ENCODE results near the gene SLC25A33.
"Not testable (repeated sequence)": the region's sequence is repeated elsewhere in the genome, so short reads cannot be mapped to it uniquely, and the experiment has no call there.

SLC25A33 gene

DNA sequence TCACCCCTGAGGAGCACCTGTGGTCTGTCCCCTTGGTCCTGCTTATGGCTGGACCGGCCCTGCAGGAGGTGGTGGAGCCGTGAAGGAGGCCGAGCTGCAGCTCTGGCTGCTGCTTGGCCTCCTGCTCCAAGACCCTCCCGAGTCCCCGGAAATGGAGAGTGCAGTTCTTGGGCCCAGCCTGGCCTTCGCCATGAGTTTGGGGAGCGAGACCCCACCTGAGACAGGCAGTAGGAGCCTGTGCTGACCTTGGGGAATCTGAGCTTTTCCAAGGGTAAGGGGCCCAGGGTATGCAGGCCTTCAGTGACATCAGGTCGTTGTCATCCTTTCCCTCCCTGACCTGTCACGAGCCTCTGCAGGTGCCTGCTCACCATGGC, 63.5 kb downstream of the SLC25A33 start:
- DNase-seq: no peak

DNA sequence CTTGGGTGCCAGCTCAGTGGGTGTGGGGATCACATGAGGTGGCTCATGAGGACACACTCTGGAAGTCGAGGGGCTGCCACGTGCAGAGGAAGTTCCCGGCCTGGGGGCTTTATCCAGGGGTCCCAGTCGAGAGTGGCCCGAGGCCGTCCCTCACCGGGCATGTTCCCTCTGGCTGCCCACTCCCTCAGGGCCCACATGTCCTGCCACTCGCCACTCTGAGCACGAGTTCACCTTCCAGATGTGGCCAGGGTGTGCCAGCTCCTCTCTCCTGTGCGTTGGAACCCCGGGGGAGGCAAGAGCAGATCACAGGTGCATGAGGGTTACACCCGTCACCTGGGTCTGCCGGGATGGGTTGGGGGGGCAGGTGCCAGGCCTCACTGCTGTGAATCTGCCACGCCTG, 64.0 kb downstream of the SLC25A33 start:
- no peak for DNase-seq

DNA sequence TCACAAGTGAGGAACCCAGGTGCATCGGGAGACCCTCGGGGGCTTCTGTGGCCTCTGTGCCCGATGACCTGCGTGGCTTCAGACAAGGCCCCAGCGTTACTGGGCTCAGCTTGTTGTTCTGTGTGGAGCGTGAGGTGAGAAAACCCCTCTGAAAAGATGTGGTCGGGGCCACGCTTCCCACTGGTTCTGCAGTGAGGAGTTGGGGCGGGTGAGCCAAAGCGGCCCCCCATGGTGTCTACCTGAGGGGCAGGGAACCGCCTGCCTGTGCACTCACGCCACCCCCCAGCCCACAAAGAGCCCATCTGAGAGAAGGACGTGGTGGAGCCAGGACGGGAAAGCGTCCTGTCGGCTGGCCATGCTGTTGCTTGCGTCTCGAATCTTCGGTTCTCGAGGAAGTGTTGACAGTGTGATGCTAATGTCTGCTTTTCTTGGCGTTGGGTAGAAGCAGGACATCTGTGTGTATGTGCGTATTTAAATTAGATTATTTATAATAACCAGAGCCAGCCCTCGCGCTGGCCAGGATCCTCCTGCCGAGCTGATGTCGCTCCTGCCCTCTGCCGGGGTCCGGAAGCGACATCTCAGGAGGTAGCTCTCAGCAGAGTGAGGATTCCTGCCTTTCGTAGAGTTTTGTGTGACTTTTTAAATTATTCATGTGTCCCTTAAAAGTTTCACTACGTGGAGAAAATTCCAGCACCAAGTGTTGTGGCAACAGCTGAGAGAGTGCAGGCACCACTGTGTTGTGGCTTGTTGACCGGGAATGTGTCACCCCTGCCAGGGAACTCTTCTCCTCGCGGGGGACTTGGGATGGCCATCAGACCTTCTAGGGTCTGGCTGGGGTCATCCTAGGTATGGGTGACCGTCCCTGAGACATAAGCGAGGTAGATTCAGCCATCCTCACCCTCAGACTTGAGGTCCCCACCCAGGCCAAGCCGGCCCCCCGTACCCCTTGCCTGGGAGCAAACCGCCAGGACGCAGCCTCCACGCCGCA, 64.8 kb downstream of the SLC25A33 start:
- no peak for DNase-seq

DNA sequence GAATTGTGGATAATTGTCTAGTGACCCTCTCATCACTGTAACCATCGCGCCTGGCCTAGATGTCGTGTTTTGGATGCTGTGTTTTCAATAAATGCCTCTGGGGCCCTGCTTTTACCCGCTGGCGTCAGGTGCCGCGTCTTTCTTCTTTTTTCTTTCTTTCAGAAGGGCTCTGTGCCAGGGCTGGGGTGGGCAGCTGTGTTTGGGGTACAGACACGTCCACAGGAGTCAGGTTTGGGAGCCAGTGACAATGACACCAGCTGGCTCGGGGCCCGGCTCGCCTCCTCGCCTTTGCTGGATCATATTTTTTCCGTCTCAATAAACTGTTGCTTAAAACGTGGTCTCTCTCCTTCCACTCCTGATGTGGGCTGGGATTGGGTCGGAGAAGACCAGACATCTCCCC, 65.6 kb downstream of the SLC25A33 start:
- DNase-seq: no peak

DNA sequence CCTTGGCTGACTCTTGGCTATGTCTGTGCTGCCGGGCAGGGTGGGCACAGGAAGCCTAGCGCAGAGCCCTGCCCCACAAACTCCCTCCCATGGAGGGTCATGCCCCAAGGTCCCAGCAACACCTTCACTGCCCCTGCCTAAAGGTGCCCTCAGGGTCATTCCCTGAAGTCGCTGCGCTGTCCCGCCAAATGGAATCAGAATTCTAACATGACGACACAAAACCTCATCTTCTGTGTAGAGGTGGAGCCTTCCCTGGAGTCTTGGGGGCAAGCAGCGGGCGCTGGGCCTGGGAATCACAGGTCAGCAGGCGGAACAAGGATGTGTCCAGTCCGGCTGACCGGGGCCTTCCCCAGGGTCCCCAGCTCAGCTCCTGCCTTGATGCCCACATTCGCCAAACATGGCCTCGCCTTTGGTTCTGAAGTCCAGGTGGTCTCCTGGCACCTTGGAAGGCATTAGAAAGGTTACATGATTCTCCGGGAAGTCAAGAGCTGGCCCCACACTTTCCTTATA, 66.7 kb downstream of the SLC25A33 start:
- DNase-seq: no peak

DNA sequence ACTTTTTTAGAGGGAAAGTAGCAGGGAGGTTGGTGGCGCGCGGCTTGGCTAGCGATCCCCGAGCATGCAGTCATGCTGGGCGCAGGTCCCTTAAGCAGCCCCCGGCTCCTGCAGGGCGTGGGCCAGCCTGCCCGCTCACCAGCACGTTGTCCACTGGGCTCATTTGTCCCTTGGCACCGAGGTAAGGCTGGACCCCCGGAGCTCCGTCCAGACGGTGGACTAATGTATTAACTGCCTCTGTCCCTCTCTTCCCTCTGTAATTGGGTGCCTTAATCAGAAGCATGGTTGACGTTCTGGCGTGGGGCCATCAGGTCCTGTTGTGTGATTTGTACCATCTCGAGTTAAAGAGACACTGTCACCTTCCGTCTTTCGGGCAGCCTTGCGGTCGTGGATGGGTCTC, 67.2 kb downstream of the SLC25A33 start:
- no peak for DNase-seq

DNA sequence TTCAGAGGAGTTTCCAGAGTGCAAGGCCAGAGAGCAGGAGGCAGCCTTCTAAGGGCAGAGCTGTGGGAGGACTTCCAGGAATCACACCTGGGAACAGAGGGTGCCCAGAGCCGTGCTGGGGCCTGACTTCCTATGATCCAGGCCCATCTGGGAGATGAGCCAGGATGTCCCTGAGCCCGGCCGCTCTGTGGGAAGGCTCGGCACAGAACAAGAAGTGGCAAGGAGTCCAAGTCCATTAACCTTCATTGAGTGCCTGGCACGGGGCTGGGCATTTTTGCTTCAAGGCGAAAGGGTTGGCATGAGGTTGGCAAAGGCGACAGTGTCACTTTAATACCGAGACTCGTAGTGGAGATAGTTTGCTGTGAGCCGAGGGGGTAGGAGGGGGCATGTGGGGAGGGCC, 67.7 kb downstream of the SLC25A33 start:
- DNase-seq: no peak

DNA sequence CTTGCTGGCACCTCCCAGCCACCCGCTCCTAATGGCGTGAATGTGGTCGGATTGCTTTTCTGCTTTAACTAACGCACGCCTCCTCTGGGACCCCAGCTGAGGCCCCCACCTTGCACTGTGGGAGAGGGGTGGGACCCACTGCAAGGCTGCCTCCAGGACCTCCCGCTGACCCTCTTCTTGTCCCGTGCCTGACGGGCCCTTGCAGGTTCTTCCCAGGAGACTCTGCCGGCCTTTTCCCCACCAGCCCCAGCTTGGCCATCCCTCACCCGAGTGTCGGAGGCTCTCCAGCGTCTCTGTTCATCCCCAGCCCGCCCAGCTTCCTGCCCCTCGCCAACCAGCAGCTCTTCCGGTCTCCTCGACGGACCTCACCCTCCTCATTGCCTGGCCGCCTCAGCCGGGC, 68.1 kb downstream of the SLC25A33 start:
- no peak for DNase-seq

DNA sequence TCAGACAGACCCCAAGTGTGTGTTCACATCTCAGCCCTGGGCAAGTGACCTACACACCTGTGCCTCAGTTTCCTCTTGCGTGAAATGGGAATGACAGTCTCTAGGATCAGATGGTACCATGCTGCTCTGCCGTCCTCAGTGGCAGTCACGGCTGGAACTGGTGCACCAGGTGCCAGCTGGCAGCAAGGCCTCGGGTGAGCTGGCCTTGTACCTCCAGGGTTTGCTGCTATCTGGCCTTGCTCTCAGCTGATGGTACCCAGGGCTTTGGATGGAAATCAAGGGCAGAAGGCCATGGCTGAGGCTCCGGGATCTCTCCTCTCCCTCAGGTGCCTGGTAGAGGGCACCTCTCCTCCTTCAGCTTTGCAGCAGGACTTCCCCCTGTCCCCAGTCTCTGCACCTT, 70.7 kb downstream of the SLC25A33 start:
- no peak for DNase-seq

DNA sequence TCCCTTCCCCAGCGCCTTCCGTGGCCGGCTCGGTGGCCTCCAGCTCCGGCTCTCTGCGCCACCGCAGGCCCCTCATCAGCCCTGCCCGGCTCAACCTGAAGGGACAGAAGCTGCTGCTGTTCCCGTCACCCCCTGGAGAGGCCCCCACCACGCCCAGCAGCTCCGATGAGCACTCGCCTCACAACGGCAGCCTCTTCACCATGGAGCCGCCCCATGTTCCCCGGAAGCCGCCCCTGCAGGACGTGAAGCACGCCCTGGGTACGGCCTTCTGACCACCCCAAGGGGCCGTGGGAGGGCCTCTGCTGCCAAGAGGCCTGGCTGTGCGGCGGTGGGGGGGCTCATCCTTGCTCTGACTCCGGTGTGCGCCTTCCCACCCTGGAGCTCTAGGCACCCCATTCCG, 71.3 kb downstream of the SLC25A33 start:
- no peak for DNase-seq

DNA sequence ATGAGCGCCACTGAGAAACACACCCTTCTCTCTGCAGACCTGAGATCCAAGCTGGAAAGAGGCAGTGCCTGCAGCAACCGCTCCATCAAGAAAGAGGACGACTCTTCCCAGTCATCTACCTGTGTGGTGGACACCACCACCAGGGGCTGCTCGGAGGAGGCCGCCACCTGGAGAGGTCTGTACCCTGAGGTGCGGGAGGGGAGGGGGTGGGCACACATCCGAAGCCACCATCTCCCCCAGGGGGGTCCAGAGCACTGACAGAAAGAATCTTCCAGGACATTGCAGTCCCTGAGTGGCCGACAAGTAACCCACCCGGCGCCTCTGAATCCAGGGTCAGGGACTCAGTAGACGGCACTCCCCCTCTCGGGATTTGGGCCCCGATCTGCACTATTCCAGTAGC, 72.5 kb downstream of the SLC25A33 start:
- no peak for DNase-seq

DNA sequence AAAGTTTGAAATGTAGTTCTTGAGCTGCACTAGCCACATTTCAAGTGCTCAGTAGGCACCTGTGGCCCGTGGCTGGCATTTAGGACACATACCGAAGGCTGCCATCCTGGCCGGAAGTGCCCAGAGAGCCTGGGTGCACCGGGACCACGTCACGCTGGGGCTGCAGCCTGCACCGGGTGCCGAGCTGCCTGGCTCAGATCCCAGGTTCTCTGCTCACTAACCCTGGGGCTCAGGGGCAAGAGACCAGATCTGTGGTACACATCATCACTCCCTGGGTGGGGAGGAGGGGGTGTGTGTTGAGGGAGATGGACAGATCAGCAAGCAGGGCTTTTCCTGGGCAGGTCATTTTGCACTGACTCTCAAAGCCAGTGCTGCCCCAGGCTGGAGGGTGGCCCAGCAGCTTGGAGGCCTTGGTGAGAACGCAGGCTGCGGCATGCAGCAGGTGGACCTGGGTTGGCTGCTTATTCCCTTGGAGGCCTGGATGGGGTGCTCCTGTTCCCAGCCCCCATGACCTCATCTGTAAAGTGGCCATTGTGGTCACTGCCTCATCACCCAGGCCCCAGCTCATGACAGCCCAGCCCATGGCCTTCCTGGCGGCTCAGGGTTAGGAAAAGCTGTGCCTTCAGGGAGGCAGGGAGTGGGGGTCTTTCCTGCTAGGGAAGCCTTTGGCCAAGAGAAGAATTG, 73.0 kb downstream of the SLC25A33 start:
- DNase-seq: no peak

DNA sequence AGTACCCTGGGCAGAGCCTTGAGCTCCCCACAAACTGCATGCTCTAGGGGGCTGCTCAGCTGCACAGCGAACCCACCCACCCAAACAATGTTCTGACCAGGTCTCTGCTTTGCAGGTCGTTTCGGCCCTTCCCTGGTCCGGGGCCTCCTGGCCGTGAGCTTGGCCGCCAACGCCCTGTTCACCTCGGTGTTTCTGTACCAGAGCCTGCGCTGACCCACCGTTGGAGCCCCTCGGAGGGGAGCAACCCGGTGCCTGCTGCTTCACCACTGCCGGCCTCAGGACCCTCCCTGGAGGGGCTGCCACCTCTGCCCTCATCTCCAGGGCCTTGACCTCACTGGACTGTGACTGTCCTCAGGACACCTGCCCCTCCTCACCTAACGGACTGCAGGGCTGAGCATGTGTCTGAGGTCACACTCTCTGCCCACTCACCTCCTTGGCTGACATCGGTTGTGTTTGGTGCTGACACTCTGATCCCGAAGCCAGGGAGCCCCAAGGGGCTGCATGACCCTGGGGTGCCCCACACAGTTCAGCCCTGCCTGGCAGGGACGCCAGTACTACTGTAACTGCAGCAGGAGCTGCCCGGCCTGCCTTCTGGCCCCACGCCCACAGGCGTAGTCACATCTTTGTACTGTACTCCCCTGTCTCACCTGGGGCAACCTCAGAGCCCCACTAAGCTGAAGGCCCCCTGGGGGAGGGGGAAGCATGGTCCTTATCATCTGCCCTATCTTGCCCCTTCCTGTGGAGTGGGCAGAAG, 73.8 kb downstream of the SLC25A33 start:
- no peak for DNase-seq

DNA sequence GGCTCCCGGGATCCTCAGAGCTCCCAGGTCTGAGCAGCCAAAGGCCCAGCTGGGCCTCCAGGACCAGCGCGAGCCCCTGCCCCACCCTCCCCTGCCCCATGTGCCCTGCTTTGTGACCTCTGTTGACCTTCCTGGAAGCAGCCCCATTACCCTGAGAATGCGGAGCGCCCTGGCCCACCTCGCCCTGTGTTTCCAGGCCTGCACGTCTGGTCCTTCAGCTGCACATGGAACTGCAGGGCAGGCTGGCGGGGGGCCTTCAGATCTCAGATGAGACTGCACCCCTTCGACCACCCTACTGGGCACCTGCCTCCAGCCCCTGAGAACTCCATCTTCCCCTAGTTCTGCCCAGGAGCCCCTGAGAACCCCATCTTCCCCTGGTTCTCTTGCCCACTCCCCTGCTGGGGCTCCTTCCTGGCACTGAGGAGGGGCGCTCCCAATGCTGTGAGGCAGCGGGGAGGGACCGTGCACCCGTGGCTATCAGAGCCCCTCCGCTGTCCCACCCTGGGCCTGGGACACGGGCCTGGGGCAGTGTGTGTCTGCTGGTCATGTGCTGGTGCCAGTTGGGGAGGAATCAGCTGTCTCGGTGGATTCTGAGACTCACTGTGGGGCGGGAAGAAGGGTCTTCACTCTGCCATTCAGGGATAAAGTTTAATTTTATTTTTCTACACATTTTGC, 74.5 kb downstream of the SLC25A33 start:
- no peak for DNase-seq

DNA sequence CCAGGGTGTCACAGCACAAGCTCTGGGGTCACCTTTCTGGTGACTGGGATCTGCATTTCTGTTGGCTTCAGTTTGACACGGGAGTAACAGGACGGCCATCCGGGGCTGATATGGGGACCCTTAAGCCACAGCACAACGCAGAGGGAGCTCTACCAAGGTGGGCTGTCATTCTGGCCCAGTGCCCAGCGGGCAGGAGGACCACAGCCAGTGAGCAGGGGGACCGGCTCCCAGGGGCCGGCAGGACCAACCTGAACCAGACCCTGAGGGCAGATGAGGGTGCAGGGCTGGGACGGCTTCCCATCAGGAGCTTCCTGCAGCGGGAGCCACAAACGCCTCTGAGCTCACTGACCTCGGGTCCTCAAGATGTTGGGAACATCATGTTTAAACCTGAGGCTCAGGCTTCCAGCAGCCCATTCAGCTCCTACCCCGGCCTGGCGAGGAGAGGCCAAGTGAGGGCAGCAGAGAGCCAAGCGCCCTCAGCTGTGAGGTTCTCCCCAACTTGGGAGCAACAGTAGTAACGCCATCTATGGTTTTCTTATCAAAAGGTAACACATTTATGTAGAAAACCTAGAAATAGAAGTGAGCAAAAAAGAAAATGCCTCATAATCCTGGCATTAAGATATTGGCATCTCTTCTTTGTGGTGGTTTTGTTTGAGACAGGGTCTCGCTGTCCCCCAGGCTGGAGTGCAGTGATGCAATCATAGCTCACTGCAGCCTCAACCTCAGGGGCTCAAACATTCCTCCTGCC, 76.2 kb downstream of the SLC25A33 start:
- DNase-seq: no peak

DNA sequence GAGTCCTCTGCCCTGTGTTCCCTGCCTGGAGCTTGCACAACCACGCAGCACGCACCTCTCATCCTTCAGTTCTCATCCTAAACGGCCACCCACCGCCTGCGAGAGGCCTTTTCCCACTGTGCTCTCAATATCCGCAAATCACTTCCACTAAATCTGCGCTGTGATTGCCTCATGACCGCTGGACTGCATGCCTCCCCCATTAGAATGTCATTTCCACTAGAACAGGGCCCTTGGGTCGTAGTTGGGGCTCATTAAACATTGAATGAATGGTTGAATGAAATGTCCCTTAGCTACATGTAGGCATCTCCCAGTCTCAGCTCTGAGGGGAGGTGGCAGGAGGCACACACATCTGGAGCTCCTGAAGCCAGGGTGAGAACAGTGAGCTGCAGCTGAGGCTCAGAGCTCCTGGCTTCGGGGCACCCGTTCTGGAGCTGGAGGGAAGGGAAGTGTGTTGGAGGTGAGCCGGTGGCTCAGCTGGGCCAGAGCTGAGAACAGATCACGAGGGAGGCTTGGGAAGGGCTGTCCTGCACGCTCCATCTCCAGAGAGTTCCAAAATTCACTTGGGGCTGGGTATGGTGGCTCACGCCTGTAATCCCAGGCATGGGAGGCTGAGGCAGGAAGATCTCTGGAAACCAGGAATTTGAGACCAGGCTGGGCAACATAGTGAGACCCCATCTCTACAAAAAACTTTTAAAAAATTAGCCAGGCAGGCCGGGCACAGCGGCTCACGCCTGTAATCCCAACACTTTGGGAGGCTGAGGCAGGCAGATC, 79.8 kb downstream of the SLC25A33 start:
- no peak for DNase-seq

DNA sequence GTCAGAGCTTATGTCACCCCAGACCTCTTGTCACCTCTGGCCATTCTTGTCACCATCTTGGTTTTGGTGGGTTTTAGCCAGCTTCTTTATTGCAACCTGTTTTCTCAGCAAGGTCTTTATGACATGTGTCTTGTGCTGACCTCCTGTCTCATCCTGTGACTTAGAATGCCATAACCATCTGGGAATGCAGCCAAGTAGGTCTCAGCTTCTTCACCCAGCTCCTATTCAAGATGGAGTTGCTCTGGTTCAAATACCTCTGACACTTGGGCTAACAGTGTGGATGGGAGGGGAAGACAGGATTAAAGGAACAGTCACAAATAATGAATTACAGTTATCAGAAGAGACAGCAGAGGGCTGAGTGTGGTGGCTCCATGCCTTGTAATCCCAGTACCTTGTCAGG, 81.8 kb downstream of the SLC25A33 start:
- DNase-seq: no peak

DNA sequence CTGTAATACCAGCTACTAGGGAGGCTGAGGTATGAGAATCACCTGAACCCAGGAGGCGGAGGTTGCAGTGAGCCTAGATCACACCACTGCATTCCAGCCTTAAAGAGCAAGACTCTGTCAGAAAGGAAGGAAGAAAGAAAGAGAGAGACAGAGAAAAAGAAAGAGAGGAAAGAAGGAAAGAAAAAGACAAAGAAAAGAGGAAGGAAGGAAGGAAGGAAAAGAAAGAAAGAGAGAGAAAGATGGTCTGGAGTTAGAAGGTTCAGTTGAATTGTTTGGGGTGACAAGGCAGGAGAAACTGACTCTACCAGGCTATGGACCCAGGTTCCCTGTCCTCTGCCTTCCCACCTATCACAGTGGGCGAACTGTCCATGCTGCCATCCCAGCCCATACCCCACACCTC, 84.8 kb downstream of the SLC25A33 start:
- DNase-seq: no peak

DNA sequence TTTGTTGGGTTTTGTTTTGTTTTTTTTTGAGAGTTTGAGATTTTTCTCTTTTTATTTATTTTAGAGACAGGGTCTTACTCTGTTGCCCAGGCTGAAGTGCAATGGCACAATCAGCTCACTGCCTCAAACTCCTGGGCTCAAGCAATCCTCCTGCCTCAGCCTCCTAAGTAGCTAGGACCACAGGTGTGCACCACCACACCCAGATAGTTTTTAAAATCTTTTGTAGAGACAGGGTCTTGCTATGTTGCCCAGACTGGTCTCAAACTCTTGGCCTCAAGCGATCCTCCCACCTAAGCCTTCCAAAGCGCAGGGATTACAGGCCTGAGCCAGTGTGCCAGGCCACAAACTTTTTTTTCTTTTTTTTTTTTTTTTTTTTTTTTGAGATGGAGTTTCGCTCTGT, 85.8 kb downstream of the SLC25A33 start:
- DNase-seq: not testable (repeated sequence)

DNA sequence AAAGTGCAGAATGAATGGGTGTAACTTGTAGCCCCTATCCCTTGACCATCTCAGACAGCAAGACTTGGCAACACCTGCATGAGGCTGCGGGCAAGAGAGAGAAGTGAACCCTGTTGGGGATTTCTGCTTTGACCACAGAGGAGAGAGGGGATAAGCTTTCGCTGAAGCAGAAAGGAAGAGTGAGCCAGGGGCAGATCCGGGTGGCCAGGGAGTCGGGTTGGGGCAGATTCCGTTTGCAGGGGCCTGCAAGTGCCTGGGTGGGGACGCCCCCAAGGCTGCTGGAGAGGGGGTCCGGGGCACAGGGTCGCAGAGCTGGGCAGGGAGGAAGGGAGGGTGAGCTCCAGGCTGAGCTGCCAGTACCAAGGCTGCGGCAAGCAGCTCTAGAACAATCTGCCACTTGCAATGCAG, 86.9 kb downstream of the SLC25A33 start:
- no peak for DNase-seq

Data from NCI-H1417 treated with DMSO at 0.1 percent for 48 hours (cell line).